ENCODE data around the gene THBS2.
"Not testable (repeated sequence)": the region's sequence is repeated elsewhere in the genome, so short reads cannot be mapped to it uniquely, and the experiment has no call there.

Gene THBS2

GRCh38 chr6:169208011-169208410 is 45.6 kb downstream of the THBS2 start:
- DNase-seq (ENCODE audit: low spot score) = no peak

DNA sequence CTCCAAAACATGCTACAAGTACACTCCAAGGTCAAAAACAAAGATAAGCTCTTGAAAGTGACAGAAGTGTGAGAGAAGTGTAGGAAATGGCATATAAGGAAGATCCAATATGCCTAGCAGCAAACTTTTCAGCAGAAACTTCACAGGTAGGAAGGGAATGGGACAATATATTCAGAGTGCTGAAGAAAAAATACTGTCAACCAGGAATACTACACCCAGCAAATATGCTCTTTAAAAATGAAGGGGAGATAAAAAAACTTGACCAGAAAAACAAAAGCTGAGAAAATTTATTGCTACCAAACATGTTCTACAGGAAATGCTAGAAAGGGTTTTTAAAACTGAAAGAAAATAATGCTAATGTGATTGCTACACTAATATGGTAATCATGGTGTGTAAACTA is 46.2 kb downstream of the THBS2 start:
- no peak for DNase-seq (ENCODE audit: low spot score)

GRCh38 chr6:169205176-169206160 is 48.2 kb downstream of the THBS2 start:
- DNase-seq (ENCODE audit: low spot score) = no peak

GRCh38 chr6:169204167-169204566 is 49.5 kb downstream of the THBS2 start:
- no peak for DNase-seq (ENCODE audit: low spot score)

- no peak for DNase-seq (ENCODE audit: low spot score)
Observed at GRCh38 chr6:169201985-169202384, 51.7 kb downstream of the THBS2 start.

DNA sequence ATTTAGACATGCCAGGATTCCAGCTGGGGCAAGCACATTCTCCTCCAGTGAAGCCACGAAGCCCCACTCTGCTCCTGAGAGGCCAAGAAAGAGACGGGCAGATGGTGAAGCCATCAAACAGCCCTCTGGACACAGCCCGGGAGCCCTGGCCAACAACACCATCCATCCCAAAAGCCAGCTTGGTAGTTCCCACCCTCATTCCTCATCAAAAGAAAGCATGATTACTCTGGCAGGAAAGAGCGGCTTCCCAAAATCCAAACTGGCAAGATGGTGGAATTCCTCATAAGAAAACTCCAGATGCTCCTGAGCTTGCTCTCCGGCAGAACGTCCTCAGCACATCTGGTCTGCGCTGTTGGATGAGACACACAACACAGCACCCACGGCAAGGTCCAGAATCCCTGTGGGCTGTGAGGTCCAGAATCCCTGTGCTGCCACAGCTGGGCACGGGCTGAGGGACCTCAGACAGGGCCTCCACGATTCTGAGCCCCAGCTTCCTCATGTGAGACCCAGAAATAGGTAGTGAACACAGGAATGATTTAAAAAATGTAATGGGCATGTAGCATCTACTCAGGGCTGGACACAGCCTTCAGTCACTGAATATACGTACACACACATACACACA is 52.6 kb downstream of the THBS2 start:
- no peak for DNase-seq (ENCODE audit: low spot score)

GRCh38 chr6:169199625-169200335 is 53.9 kb downstream of the THBS2 start:
- no peak for DNase-seq (ENCODE audit: low spot score)

DNA sequence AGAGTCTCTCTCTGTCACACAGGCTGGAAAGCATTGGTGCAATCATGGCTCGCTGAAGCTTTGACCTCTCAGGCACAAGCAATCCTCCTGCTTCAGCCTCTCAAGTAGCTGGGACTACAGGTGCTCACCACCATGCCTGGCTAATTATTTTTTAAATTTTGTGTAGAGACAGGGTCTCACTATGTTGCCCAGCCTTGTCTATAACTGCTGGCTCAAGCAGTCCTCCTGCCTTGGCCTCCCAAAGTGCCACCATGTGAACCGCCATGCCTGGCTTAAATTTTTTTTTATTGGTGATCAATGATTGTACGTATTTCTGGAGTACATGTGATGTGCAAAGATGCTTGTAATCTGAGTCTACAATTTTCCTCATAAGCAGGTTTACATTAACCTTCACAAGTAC is 54.8 kb downstream of the THBS2 start:
- no peak for DNase-seq (ENCODE audit: low spot score)

DNA sequence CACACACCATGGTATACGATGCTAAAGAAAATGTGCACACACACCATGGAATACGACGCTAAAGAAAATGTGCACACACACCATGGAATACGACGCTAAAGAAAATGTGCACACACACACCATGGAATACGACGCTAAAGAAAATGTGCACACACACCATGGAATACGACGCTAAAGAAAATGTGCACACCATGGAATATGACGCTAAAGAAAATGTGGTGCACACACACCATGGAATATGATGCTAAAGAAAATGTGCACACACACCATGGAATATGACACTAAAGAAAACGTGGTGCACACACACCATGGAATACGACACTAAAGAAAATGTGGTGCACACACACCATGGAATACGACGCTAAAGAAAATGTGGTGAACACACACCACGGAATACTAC is 55.7 kb downstream of the THBS2 start:
- DNase-seq (ENCODE audit: low spot score) = not testable (repeated sequence)

GRCh38 chr6:169196279-169196678 is 57.4 kb downstream of the THBS2 start:
- not testable (repeated sequence) for DNase-seq (ENCODE audit: low spot score)

GRCh38 chr6:169194737-169195136 is 58.9 kb downstream of the THBS2 start:
- DNase-seq (ENCODE audit: low spot score) = no peak

DNA sequence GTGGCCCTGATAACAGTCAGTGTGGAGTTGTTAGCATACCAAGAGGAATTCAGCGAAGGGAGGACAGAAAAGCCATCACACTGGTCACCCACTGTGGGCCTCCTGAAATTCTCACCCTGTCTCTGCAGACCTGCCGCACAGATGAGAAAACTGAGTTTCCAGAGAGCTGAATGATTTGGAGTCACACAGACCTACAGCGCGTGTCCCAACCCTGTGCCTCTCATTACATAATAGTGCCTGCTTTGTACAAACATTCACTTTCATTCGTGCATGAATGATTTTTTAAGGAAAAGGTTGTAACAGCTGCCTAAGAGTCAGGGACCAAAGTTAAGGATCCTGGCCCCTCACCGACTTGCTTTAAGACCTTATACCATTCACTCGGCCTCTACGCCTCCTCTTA is 62.7 kb downstream of the THBS2 start:
- no peak for DNase-seq (ENCODE audit: low spot score)

DNA sequence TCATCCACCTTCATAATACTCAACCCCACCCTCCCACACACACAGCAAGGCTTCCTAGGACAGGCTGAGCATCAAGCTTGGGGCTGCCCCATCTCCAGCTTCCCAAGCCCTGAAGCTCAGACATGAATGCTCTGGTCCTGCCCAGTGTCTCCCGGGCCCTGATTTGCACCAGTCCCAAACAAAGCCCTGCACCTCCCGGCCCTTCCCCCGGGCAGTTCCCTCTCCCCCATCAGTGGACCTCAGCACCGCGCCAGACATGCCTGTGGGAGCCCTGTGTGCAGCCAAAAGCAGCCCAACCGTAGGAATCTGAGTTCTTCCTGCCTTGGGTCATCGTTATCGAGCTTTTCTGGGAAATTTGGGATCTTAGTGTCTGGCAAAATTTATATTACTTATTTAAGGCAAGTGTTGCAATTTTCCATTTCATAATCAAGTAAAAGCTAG is 63.5 kb downstream of the THBS2 start:
- DNase-seq (ENCODE audit: low spot score) = no peak

DNA sequence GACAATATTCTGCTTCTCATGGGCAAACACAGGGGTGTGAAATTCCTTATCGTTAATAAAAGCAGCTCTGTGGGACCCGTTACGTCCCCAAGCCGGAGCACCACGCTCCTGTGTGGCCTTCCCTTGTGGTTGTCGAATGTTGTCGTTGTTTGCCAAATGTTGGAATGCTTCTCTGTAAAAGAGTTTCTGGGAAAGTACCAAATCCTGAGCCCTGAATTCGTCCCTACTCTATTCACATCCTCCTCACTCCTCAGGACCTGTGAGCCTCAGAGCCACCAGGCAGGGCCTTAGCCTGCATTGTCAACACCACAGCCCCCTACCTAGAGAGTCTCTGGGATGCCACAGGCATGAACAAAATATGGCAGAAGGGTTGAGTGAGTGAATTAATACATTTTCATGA is 64.0 kb downstream of the THBS2 start:
- no peak for DNase-seq (ENCODE audit: low spot score)

DNA sequence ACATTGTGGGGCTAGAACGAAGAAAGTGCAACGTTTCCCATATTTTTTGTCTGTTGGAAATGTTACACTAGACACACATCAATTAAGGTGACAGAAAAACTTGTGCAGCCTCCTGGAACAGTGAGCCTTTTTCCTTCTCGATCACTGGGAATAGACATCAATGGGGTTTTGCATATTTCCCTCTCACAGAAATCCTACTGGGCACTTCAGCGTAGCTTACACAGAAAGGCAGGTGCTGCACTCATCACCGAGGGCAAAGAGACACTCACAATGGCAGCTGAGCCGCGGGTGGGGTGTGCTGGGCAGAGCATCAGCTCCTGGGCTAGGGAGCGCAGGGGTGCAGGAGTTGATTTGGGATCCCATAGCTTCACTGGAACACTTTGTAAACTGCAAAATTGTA is 64.5 kb downstream of the THBS2 start:
- DNase-seq (ENCODE audit: low spot score) = no peak

DNA sequence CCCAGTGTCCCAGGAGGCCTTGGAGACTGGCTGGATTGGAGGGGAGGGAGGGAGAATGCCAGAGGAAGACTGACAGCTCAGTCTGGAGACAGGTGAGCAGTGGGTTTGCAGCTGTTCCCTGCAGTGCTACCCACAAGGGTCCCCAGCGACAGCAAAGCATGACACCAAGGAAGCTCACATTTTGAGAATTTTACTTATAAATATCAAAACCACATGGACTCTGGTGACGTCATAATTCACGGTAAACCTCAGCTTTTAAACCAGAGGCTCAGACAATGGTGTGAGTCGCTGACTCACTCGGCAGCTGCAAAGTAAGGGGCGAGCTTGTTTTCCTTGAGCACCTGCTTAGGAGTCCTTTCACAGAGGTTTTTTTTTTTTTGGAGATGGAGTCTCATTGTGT is 65.2 kb downstream of the THBS2 start:
- no peak for DNase-seq (ENCODE audit: low spot score)

- no peak for DNase-seq (ENCODE audit: low spot score)
Observed at GRCh38 chr6:169188051-169188470, 65.6 kb downstream of the THBS2 start.

DNA sequence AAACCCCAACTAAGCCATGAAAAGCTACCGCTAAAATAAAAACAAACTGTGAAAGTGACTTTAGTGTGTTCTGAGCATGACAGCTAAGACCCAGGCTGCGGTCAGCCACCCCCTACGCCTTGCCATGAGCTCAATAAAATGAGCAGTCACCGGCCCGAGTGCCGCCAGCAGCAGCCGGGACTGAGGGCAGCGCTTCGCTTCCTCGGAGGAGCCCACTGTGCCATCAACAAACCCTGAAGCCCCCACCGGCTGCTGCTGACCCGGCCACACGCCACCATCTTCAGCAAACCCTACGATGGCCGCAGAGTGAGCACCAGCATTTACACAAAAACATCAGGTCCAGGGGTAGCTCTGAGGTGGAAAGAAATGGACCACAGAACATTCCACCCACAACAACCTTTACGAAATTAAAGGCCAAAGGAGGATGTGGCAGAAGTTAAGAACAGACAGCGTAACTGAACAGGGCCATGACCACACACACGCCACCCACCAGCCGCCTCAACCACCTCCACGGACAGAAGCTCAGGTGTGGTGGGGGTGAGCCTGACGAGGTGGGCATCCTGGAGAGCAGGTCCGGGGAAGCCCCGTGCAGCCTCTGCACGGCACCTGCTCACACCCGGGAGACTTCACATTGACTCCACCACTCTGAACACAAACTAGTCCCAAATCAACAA is 67.0 kb downstream of the THBS2 start:
- no peak for DNase-seq (ENCODE audit: low spot score)

DNA sequence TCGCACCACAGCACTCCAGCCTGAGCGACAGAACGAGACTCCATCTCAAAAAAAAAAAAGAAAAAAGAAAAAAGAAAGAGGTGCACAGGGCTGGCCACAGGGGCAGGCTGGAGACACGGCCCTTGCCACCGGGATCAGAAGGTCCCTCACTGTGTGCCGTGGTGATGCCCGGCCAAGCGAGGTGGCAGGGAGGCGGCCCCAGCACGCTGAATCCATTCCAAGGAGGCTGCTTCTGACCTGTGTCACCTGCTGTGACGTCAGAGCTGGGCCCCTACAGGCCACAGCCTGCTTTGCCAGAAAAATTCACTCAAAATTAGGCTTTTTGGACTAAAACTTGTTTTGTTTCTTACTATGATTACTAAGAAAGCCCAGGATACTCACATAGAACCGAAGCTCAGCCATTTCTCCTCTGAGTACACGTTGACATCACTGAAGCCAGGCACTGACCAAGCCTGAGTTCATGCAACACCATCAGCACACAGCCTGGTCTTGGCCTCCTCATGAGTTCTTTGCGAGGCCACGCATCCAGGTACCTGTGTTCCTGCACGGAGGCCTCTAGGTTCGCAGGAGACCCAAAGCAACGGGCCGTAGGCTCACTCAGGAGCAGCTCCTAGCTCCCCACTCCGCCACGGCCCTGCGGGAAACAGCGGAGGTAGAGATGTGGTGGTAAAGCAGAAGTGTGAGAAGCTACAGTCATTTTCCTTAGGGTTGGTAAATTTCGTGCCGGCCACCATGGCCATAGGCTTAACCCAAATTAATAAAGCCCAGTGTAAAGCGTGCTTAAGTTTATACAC is 67.8 kb downstream of the THBS2 start:
- no peak for DNase-seq (ENCODE audit: low spot score)

DNA sequence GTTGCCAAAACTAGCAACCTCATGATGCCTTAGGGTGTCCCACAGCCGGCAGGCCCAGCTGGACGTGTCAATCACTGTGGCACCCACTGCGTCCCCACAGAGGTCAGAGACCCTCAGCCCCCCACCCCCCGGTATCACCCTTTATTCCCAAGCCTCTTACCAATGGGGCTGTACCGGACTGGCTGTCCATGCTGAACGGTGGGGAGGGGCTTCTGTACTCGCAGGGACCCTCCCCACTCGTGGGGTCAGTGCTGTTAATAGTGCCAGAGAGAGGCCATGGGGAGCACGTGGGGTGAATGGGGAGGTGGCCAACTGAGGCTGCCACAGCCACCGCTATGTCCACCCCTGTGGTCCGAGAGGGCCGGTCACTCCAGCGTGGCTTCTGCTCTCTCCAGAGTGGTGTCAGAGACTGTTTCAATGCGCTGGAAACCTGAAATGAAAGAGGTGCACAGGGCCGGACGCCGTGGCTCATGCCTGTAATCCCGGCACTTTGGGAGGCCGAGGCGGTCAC is 68.6 kb downstream of the THBS2 start:
- no peak for DNase-seq (ENCODE audit: low spot score)

DNA sequence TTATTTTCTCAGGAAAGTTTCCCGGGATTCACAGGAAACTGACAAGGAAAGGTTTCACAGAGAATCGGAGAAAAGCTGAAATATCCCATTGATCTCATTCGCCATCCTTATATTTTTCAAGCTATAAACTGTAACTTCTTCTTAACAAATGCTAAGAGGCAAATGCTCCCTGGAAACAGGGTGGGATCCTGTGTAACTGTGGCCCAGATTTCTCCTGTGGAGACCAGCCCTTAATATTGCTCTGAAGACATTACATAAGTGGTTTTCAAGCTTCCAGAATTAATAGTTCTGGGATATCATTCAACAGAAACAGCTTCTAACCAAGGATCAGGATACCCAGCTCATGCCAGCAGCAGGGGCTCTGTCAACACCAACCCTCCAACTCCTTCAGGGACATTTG is 69.2 kb downstream of the THBS2 start:
- DNase-seq (ENCODE audit: low spot score) = no peak
